Measurements from ENCODE around the gene CXCR1. TPM values are rescaled to one million over a fixed set of nuclear protein-coding genes. Genes with fewer than 3 reads are reported as not detected.

Gene CXCR1
- total RNA-seq, 1 experiment from 2014 or later: not detected

GRCh38 chr2:218128781-218129457 lies 37.8 kb downstream of the CXCR1 start:
- H3K79me2 ChIP-seq (ENCODE audit: low read length): no peaks in the 10 kb centered on the region
- H3K9me2 ChIP-seq (replicated peaks; ENCODE audit: low read length): no peaks in the 10 kb centered on the region
- no peak overlapping the region for H3K9ac ChIP-seq (ENCODE audit: low read length)
- H3K36me3 ChIP-seq (ENCODE audit: low read depth, low read length): no peaks in the 10 kb centered on the region
- H3K4me2 ChIP-seq (ENCODE audit: low read length): no peak overlapping the region
- ATAC-seq (no peak), DNase-seq (no peak)
- no peaks in the 10 kb centered on the region for H3K4me1 ChIP-seq (ENCODE audit: insufficient read depth, low read length)
- H3K4me3 ChIP-seq (ENCODE audit: low read length): no peak overlapping the region
- no peak overlapping the region for H2AFZ ChIP-seq (ENCODE audit: low read length)
- H3F3A ChIP-seq (ENCODE audit: low read length, unreplicated experiment): no peaks in the 10 kb centered on the region
- CTCF ChIA-PET: no interaction called here
- intact Hi-C loops (cut with micrococcal nuclease): no loop called here
- H4K20me1 ChIP-seq (ENCODE audit: low read length): no peaks in the 10 kb centered on the region
- H3K9me3 ChIP-seq (ENCODE audit: low read length): no peaks in the 10 kb centered on the region
- no peak overlapping the region for H3K27ac ChIP-seq (ENCODE audit: low read length)
- POLR2A ChIA-PET (ENCODE audit: unreplicated experiment): no interaction called here
- no peak for TF ChIP-seq CTCF (conservative IDR thresholded peaks at IDR 0.05; ENCODE audit: low read depth, low read length)
- no peak for TF ChIP-seq EZH2 (IDR thresholded peaks at IDR 0.05; ENCODE audit: low read length, unreplicated experiment)
- no peak for TF ChIP-seq EZH2phosphoT487 (IDR thresholded peaks at IDR 0.05; ENCODE audit: borderline replicate concordance, low read length)
- peaks cover 60% of the 10 kb centered on the region for H3K27me3 ChIP-seq (ENCODE audit: low read length)
- BruUV-seq (replicated peaks): no TSS peak

GRCh38 chr2:218127929-218128455 lies 38.8 kb downstream of the CXCR1 start:
- CTCF ChIA-PET: no interaction called here

More at GRCh38 chr2:218127929-218128455, 38.8 kb downstream of the CXCR1 start:
- Histone ChIP-seq H3F3A (ENCODE audit: low read length, unreplicated experiment) (no peaks in the 10 kb centered on the region), H3K9ac (ENCODE audit: low read length) (no peak overlapping the region), H3K4me3 (ENCODE audit: low read length) (no peak overlapping the region), H3K36me3 (ENCODE audit: low read depth, low read length) (no peaks in the 10 kb centered on the region), H2AFZ (ENCODE audit: low read length) (no peak overlapping the region), H3K27ac (ENCODE audit: low read length) (no peak overlapping the region), H3K9me2 (replicated peaks; ENCODE audit: low read length) (no peaks in the 10 kb centered on the region), H3K4me1 (ENCODE audit: insufficient read depth, low read length) (no peaks in the 10 kb centered on the region), H3K79me2 (ENCODE audit: low read length) (no peaks in the 10 kb centered on the region), H3K9me3 (ENCODE audit: low read length) (no peaks in the 10 kb centered on the region), H3K4me2 (ENCODE audit: low read length) (no peak overlapping the region), H4K20me1 (ENCODE audit: low read length) (no peaks in the 10 kb centered on the region), H3K27me3 (ENCODE audit: low read length) (peaks cover 53% of the 10 kb centered on the region)
- POLR2A ChIA-PET (ENCODE audit: unreplicated experiment): no interaction called here
- no peak for ATAC-seq
- no peak for DNase-seq
- TF ChIP-seq EZH2 (IDR thresholded peaks at IDR 0.05; ENCODE audit: low read length, unreplicated experiment): no peak
- TF ChIP-seq CTCF (conservative IDR thresholded peaks at IDR 0.05; ENCODE audit: low read depth, low read length): no peak
- TF ChIP-seq EZH2phosphoT487 (IDR thresholded peaks at IDR 0.05; ENCODE audit: borderline replicate concordance, low read length): no peak
- BruUV-seq (replicated peaks): no TSS peak
- intact Hi-C loops (cut with micrococcal nuclease): no loop called here
